NCI-H774 (cell line): Measurements from ENCODE around the gene TTC9B.
"Not testable (repeated sequence)": the region's sequence is repeated elsewhere in the genome, so short reads cannot be mapped to it uniquely, and the experiment has no call there.

Experiments
- DNase-seq: peaks from one replicate; lab custom pipeline; 2025; lab: John Stamatoyannopoulos, UW

Gene TTC9B

GRCh38 chr19:40232949-40233810, 15.0 kb upstream of the TTC9B start:
- DNase-seq: no peak

- DNase-seq: no peak
Measured at GRCh38 chr19:40232479-40232878, 14.3 kb upstream of the TTC9B start.

GRCh38 chr19:40231544-40232424, 13.6 kb upstream of the TTC9B start:
- DNase-seq: no peak

GRCh38 chr19:40231057-40231456, 12.9 kb upstream of the TTC9B start:
- no peak for DNase-seq

- no peak for DNase-seq
Measured at GRCh38 chr19:40229926-40230417, 11.8 kb upstream of the TTC9B start.

- DNase-seq: no peak
Measured at GRCh38 chr19:40229484-40229883, 11.3 kb upstream of the TTC9B start.

- no peak for DNase-seq
Measured at GRCh38 chr19:40228863-40229262, 10.7 kb upstream of the TTC9B start.

- DNase-seq: no peak
Measured at GRCh38 chr19:40228346-40228745, 10.2 kb upstream of the TTC9B start.

GRCh38 chr19:40225440-40226305, 7.5 kb upstream of the TTC9B start:
- DNase-seq: no peak

- DNase-seq: no peak
Measured at GRCh38 chr19:40224342-40225150, 6.4 kb upstream of the TTC9B start.

GRCh38 chr19:40223135-40223822, 5.1 kb upstream of the TTC9B start:
- DNase-seq: no peak

- DNase-seq: peak; percentile 28
Measured at GRCh38 chr19:40221858-40222619, 3.9 kb upstream of the TTC9B start.

GRCh38 chr19:40220674-40221073, 2.5 kb upstream of the TTC9B start:
- no peak for DNase-seq

GRCh38 chr19:40219721-40220276, 1.6 kb upstream of the TTC9B start:
- peak; percentile 21 for DNase-seq

GRCh38 chr19:40219029-40219428, 845 bp upstream of the TTC9B start:
- not testable (repeated sequence) for DNase-seq

- peak; percentile 67 for DNase-seq
Measured at GRCh38 chr19:40217027-40217810, 965 bp downstream of the TTC9B start.

GRCh38 chr19:40216777-40217026, 1.5 kb downstream of the TTC9B start:
- no peak for DNase-seq

- DNase-seq: no peak
Measured at GRCh38 chr19:40216013-40216776, 2.0 kb downstream of the TTC9B start.
